ENCODE data around the gene C19orf25. TPM values are rescaled to one million over a fixed set of nuclear protein-coding genes. Genes with fewer than 3 reads are reported as not detected.

Gene C19orf25
- total and polyA plus RNA-seq, 9 of the 15 experiments (the other 6 are each of a cell fraction or from before 2014, with no cell fraction given) = 0.79 to 96.0 (median 36.1) TPM

DNA sequence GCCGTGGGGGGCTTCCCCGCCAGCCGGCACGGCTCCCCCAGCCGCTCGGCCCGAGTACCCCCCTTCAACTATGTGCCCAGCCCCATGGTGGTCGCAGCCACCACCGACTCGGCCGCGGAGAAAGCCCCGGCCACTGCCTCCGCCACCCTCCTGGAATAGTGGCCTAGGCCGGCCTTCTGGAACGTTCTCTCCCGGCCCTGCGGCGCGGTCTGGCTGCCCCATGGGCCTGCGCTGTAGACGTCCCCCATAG is 9.0 kb downstream of the C19orf25 start:
- no peak overlapping the region for H2AFZ ChIP-seq (ENCODE audit: low read depth, low read length)
- POLR2A ChIA-PET = interaction anchor here (0.6 kb wide), 1 partner anchor 50 kb away, joined by 3 read pairs; no protein-coding TSS in a partner anchor
- peaks cover 6 to 85% of the 10 kb centered on the region in 2 experiments; a peak in 4 of 5 replicates for H3K4me1 ChIP-seq (replicated peaks in 1 of 2; ENCODE audit: control insufficient read depth in 2 of 2, insufficient read depth in 2 of 2, low read length in 2 of 2)
- no peaks in the 10 kb centered on the region for H3K27me3 ChIP-seq (ENCODE audit: control insufficient read depth in 2 of 2, insufficient read depth in 2 of 2, low read length in 2 of 2)
- in situ Hi-C loops (cut with MboI) = no loop called here
- no peak overlapping the region for H3K4me3 ChIP-seq
- peaks cover 8% of the 10 kb centered on the region; the same call in 1 of the 3 replicates for H3K36me3 ChIP-seq (ENCODE audit: control insufficient read depth, insufficient read depth, low read length)
- TF ChIP-seq ILK (tag; IDR thresholded peaks at IDR 0.05; ENCODE audit: borderline replicate concordance, low read depth) (no peak), HNRNPL (IDR thresholded peaks at IDR 0.05; ENCODE audit: low read depth, low read length) (0 out of 2 replicates have a peak, but pooled peaks have one; percentile 26), PCBP1 (IDR thresholded peaks at IDR 0.05; ENCODE audit: low read depth, low read length, poor library complexity, severe bottlenecking) (peak; percentile 30), RBM22 (IDR thresholded peaks at IDR 0.05; ENCODE audit: low read depth, low read length, poor library complexity, severe bottlenecking) (peak; percentile 82), CREB3L1 (IDR thresholded peaks at IDR 0.05; ENCODE audit: borderline replicate concordance, low read depth) (no peak), ELK3 (CRISPR knock-in tag; IDR thresholded peaks at IDR 0.05) (no peak), TSC22D4 (tag; IDR thresholded peaks at IDR 0.05) (no peak)
- H4K20me1 ChIP-seq (replicated peaks; ENCODE audit: control insufficient read depth, insufficient read depth, low read length) = peaks cover 14% of the 10 kb centered on the region
- H3K79me2 ChIP-seq (ENCODE audit: control insufficient read depth, insufficient read depth, low read length) = peaks cover 26% of the 10 kb centered on the region
- no TSS peak for BruUV-seq (replicated peaks)
- DNase-seq (ENCODE audit: extremely low read depth in 1 of 4, low spot score in 3 of 4) = no peak
- no peak overlapping the region; a peak in 1 of 4 replicates for H3K9ac ChIP-seq (ENCODE audit: insufficient read depth in 1 of 2, low read depth in 2 of 2, low read length in 2 of 2)
- H3K4me2 ChIP-seq (ENCODE audit: insufficient read depth, low read length) = no peak overlapping the region
- 70% methylated on average over 9 of the region's 22 CpGs for WGBS (ENCODE audit: insufficient coverage, low coverage, missing lambda C conversion rate)
- no peak overlapping the region for H3K27ac ChIP-seq (ENCODE audit: extremely low read depth, low read depth, low read length)
- FAIRE-seq = no peak
- intact Hi-C loops (cut with micrococcal nuclease) = no loop called here
- H3K9me3 ChIP-seq (replicated peaks; ENCODE audit: control insufficient read depth, insufficient read depth, low read depth, low read length) = no peaks in the 10 kb centered on the region
- CTCF ChIA-PET (ENCODE audit: low intra/inter-chr PET ratio) = no interaction called here
- no peak for ATAC-seq
- no peaks in the 10 kb centered on the region for H3K9me1 ChIP-seq (ENCODE audit: control insufficient read depth, insufficient read depth, low read length)

All from K562 (cell line).